ENCODE results near the gene TNK2. TPM values are rescaled to one million over a fixed set of nuclear protein-coding genes. Genes with fewer than 3 reads are reported as not detected.

The TNK2 gene
- 5.2 TPM in 2 replicates for total RNA-seq

GRCh38 chr3:195907934-195908693, at the start of gene TNK2:
Gene TNK2, minus strand, starts transcription at chr3:195908551. Its CDS starts 19,963 bp downstream, at chr3:195888588.

Other genes starting within 250 kb of the TNK2 start
- gene MUC20, start 187.6 kb downstream of the TNK2 start, total RNA-seq = 0.60 and 0.95 TPM in 2 replicates
- 0.16 TPM in 1 of 2 replicates, not detected in the other for gene MUC4, start 96.6 kb downstream of the TNK2 start, total RNA-seq
- gene TFRC, start 173.5 kb upstream of the TNK2 start, total RNA-seq = 93.3 and 224 TPM in 2 replicates

All from bronchial smooth muscle cell (primary cell).